Osteocyte (in vitro differentiated cells): ENCODE results near the gene SLC14A1. TPM values are rescaled to one million over a fixed set of nuclear protein-coding genes. Genes with fewer than 3 reads are reported as not detected.
"Not testable (repeated sequence)": the region's sequence is repeated elsewhere in the genome, so short reads cannot be mapped to it uniquely, and the experiment has no call there.

Source experiments
- DNase-seq: peaks from one replicate; pipeline ENCODE4 v3.0.0; 2021; ENCODE audit warnings: mixed read lengths; ENCODE audit not compliant: unreplicated experiment; ENCODE audit errors: extremely low spot score
- H3K27ac Mint-ChIP-seq: one replicate; pipeline ENCODE4 v1.8.0; 2021; ENCODE audit warnings: mild to moderate bottlenecking, mixed read lengths; ENCODE audit not compliant: unreplicated experiment
- H3K27me3 Mint-ChIP-seq: one replicate; pipeline ENCODE4 v1.8.0; 2021; ENCODE audit warnings: mixed read lengths; ENCODE audit not compliant: unreplicated experiment
- H3K36me3 Mint-ChIP-seq: one replicate; pipeline ENCODE4 v1.8.0; 2021; ENCODE audit warnings: mixed read lengths; ENCODE audit not compliant: unreplicated experiment
- H3K4me1 Mint-ChIP-seq: one replicate; pipeline ENCODE4 v1.8.0; 2021; ENCODE audit warnings: mixed read lengths; ENCODE audit not compliant: unreplicated experiment
- H3K4me3 Mint-ChIP-seq: one replicate; pipeline ENCODE4 v1.8.0; 2021; ENCODE audit warnings: mild to moderate bottlenecking, moderate library complexity, mixed read lengths; ENCODE audit not compliant: unreplicated experiment
- H3K9me3 Mint-ChIP-seq: one replicate; pipeline ENCODE4 v1.8.0; 2021; ENCODE audit warnings: mixed read lengths; ENCODE audit not compliant: unreplicated experiment
- total RNA-seq: library from RNA; stranded (reverse); gene quantifications from 2 replicates; pipeline ENCODE4 v1.2.1, GENCODE V29; 2021
- TF ChIP-seq, protein P1 (sequence below): fragments of 200-600 bp; sonication (generic); IDR thresholded peaks from 2 replicates; pipeline ENCODE4 v1.5.0; 2021; ENCODE audit warnings: antibody characterized with exemption, mild to moderate bottlenecking, moderate library complexity

The SLC14A1 gene
- total RNA-seq, 1 donor from 2014 or later = 0.24 TPM

GRCh38 chr18:45753286-45753685, 29.3 kb downstream of the SLC14A1 start:
- H3K36me3 Mint-ChIP-seq = no peaks in the 10 kb centered on the region
- TF ChIP-seq, protein P1, sequence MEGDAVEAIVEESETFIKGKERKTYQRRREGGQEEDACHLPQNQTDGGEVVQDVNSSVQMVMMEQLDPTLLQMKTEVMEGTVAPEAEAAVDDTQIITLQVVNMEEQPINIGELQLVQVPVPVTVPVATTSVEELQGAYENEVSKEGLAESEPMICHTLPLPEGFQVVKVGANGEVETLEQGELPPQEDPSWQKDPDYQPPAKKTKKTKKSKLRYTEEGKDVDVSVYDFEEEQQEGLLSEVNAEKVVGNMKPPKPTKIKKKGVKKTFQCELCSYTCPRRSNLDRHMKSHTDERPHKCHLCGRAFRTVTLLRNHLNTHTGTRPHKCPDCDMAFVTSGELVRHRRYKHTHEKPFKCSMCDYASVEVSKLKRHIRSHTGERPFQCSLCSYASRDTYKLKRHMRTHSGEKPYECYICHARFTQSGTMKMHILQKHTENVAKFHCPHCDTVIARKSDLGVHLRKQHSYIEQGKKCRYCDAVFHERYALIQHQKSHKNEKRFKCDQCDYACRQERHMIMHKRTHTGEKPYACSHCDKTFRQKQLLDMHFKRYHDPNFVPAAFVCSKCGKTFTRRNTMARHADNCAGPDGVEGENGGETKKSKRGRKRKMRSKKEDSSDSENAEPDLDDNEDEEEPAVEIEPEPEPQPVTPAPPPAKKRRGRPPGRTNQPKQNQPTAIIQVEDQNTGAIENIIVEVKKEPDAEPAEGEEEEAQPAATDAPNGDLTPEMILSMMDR = no peak
- DNase-seq = no peak
- H3K27me3 Mint-ChIP-seq = no peaks in the 10 kb centered on the region
- peaks cover 21% of the 10 kb centered on the region for H3K4me1 Mint-ChIP-seq
- no peak overlapping the region for H3K4me3 Mint-ChIP-seq
- no peaks in the 10 kb centered on the region for H3K9me3 Mint-ChIP-seq
- no peak overlapping the region for H3K27ac Mint-ChIP-seq

DNA sequence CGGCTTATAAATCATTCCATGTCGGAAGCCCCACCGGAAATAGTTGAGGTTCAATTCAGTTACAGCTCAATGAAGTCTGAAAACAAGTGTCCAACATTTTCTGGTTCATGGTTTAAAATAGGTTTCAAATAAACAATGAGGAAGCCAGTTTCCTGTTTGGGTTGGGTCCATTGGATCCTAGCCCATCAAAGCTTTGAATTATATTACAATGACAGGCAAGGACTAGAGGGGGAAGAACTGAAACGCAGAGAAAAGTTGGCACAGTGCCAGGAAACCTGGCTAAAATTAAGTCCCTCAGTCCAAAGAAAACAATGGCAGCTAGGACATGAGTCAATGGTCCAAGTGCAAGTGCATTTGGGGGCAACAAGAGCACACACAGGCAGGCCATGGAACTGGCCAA, 32.0 kb downstream of the SLC14A1 start:
- no peak for DNase-seq
- no peak overlapping the region for H3K4me3 Mint-ChIP-seq
- TF ChIP-seq, protein P1 = no peak
- H3K9me3 Mint-ChIP-seq = no peaks in the 10 kb centered on the region
- H3K27ac Mint-ChIP-seq = no peak overlapping the region
- no peaks in the 10 kb centered on the region for H3K27me3 Mint-ChIP-seq
- H3K36me3 Mint-ChIP-seq = no peaks in the 10 kb centered on the region
- H3K4me1 Mint-ChIP-seq = peaks cover 14% of the 10 kb centered on the region

GRCh38 chr18:45757005-45757404, 33.0 kb downstream of the SLC14A1 start:
- H3K27ac Mint-ChIP-seq = no peak overlapping the region
- H3K36me3 Mint-ChIP-seq = no peaks in the 10 kb centered on the region
- no peak overlapping the region for H3K4me3 Mint-ChIP-seq
- no peaks in the 10 kb centered on the region for H3K27me3 Mint-ChIP-seq
- peaks cover 14% of the 10 kb centered on the region for H3K4me1 Mint-ChIP-seq
- no peaks in the 10 kb centered on the region for H3K9me3 Mint-ChIP-seq
- TF ChIP-seq, protein P1 = no peak
- no peak for DNase-seq

DNA sequence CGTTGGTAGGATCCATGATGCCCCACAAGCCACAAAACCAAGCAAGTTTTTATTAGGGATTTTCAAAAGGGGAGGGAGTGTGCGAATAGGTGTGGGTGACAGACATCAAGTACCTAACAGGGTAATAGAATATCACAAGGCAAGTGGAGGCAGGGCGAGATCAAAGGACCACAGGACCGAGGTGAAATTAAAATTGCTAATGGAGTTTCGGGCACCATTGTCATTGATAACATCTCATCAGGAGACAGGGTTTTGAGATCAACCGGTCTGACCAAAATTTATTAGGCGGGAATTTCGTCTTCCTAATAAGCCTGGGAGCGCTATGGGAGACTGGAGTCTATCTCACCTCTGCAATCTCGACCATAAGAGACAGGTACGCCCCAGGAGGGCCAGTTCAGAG, 33.7 kb downstream of the SLC14A1 start:
- not testable (repeated sequence) for H3K36me3 Mint-ChIP-seq, H3K27me3 Mint-ChIP-seq, H3K4me3 Mint-ChIP-seq, H3K27ac Mint-ChIP-seq, H3K9me3 Mint-ChIP-seq, DNase-seq
- H3K4me1 Mint-ChIP-seq = peaks cover 14% of the 10 kb centered on the region

DNA sequence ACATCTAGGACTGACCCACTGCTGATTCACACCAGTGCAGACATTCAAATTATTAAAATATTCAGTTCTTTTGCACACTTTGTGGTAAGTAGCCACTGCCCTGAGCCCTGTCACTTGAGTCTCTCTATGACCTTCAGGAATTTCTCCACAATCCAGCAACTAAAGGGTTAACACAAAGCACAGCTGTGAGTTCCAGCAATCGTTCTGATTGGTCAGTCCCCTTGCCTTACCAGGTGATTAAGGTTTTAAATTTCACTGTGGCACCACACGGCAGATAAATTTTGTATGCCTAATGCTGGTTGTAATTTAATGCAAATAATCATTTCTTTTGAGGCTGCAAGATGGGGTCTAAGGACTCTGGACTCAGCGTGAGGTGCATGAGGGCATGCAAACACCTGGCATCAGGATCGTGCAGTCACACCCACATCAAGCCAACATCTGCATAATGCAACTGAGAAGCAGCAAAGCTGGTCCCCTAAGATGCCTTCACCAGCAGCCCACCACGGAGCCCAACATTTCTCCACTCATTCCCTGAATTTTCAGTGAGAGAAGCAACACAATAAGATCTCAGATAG, 36.6 kb downstream of the SLC14A1 start:
- TF ChIP-seq, protein P1 = no peak
- H3K4me1 Mint-ChIP-seq = peaks cover 12% of the 10 kb centered on the region
- DNase-seq = no peak
- no peaks in the 10 kb centered on the region for H3K27me3 Mint-ChIP-seq
- no peak overlapping the region for H3K4me3 Mint-ChIP-seq
- H3K27ac Mint-ChIP-seq = no peak overlapping the region
- H3K9me3 Mint-ChIP-seq = no peaks in the 10 kb centered on the region
- no peaks in the 10 kb centered on the region for H3K36me3 Mint-ChIP-seq
